Ovary (tissue), 3 donors: ENCODE results near the gene PDE8A.

Experiments used
- CTCF ChIP-seq, 3 donors: fragments of 450-650 bp in 2 of 3; fragments of 200-600 bp in 1 of 3; IDR thresholded peaks; one replicate each; pipeline versions ENCODE4 v1.5.1 to v1.8.0; 2016 to 2022; ENCODE audit warnings: antibody characterized with exemption in 3 of 3, mild to moderate bottlenecking in 1 of 3
- EP300 ChIP-seq: sonication (generic); formaldehyde crosslinking; IDR thresholded peaks from one replicate; pipeline ENCODE4 v1.6.1; 2017; ENCODE audit warnings: antibody characterized with exemption
- POLR2A ChIP-seq: fragments of 450-650 bp; IDR thresholded peaks from one replicate; pipeline ENCODE4 v1.6.1; 2017; ENCODE audit warnings: antibody characterized with exemption, mild to moderate bottlenecking, moderate library complexity
- donor health status: DM: no; HTN: no; CAD: no.

GRCh38 chr15:85120351-85121113 lies 138.9 kb downstream of the PDE8A start:
- TF ChIP-seq POLR2A, result no peak
- TF ChIP-seq CTCF (IDR thresholded peaks at IDR 0.05), result no peak
- no peak for TF ChIP-seq EP300
